ENCODE measurements around the gene TACO1.

Gene TACO1

DNA sequence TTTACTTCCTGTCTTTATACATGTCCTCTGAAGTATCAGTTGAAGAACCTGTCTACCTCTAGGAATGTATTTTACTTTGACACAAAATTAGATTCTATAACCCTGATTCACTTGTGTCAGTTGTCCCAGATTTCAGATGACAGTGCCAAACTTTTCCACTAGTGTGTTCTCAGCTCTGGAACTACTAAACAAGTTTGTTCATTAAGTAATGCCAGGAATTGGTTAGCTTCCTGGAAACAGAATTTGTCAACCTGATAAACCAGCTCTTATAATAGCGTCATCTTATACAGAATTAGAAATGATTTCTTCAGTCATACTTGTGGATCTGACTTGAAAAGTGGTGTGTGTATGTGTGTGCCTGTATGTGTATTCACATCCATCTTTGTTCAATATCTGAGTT is 28.9 kb downstream of the TACO1 start:
- H3K4me3 ChIP-seq (ENCODE audit: low read length) = no peak overlapping the region
- DNase-seq (ENCODE audit: low read depth) = no peak
- TF ChIP-seq, protein P1, sequence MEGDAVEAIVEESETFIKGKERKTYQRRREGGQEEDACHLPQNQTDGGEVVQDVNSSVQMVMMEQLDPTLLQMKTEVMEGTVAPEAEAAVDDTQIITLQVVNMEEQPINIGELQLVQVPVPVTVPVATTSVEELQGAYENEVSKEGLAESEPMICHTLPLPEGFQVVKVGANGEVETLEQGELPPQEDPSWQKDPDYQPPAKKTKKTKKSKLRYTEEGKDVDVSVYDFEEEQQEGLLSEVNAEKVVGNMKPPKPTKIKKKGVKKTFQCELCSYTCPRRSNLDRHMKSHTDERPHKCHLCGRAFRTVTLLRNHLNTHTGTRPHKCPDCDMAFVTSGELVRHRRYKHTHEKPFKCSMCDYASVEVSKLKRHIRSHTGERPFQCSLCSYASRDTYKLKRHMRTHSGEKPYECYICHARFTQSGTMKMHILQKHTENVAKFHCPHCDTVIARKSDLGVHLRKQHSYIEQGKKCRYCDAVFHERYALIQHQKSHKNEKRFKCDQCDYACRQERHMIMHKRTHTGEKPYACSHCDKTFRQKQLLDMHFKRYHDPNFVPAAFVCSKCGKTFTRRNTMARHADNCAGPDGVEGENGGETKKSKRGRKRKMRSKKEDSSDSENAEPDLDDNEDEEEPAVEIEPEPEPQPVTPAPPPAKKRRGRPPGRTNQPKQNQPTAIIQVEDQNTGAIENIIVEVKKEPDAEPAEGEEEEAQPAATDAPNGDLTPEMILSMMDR (conservative IDR thresholded peaks at IDR 0.05; ENCODE audit: low read length) = no peak

DNA sequence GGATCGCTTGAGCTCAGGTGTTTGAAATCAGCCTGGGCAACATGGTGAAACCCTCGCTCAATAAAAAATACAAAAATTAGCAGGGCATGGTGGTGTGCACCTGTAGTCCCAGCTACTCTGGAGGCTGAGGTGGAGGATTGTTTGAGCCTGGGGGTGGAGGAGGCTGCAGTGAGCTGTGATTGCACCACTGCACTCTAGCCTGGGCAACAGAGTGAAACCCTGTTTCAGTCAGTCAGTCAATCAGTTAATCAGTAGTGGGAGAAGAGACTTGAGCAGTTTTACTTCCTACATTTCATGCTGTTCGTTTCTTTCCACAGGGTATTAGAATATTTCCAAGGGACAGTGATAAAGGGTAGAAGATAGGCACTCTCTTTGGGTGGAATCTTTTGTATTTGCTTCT is 30.4 kb downstream of the TACO1 start:
- DNase-seq (ENCODE audit: low read depth) = no peak
- TF ChIP-seq, protein P1 (conservative IDR thresholded peaks at IDR 0.05; ENCODE audit: low read length) = no peak
- no peak overlapping the region for H3K4me3 ChIP-seq (ENCODE audit: low read length)

DNA sequence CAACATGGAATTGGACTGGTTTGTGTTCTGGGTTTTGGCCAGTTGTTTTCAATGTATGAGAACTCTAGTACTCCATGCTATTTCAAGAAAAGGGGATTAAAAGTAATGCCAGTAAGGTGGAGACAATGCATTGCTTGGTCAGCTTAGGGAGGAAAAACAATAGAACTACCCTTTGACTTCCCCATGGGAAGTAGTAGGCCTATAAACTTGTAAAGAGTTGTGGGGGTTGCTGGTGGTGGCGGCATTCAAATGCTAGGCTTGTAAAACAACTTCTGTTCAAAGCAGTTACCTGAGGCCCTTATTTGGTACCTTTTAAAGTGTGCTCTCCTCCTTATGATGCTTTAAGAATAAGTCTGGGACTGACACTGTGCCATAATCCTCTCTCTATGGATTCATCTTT is 30.9 kb downstream of the TACO1 start:
- DNase-seq (ENCODE audit: low read depth) = no peak
- TF ChIP-seq, protein P1 (conservative IDR thresholded peaks at IDR 0.05; ENCODE audit: low read length) = no peak
- H3K4me3 ChIP-seq (ENCODE audit: low read length) = no peak overlapping the region

DNA sequence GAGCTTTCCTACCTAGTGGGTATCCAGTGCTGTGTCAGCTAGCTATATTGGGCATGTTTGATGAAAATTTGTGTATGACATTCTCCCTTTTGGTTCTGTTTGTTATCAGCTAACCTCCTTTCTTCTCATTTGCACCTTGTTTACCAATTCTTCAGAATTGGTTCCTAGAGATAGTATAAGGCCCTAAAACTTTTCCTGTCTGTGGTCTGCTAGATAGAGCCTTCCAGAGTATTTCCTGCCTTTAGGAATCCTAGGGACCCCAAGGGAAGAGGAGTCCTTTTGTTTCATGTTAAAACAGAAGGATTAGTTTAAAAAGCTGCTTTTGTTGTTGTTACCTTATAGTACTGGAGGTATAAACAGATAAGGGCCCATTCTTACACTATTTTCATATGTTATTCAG is 33.0 kb downstream of the TACO1 start:
- H3K4me3 ChIP-seq (ENCODE audit: low read length) = no peak overlapping the region
- no peak for DNase-seq (ENCODE audit: low read depth)
- TF ChIP-seq, protein P1 (conservative IDR thresholded peaks at IDR 0.05; ENCODE audit: low read length) = no peak

DNA sequence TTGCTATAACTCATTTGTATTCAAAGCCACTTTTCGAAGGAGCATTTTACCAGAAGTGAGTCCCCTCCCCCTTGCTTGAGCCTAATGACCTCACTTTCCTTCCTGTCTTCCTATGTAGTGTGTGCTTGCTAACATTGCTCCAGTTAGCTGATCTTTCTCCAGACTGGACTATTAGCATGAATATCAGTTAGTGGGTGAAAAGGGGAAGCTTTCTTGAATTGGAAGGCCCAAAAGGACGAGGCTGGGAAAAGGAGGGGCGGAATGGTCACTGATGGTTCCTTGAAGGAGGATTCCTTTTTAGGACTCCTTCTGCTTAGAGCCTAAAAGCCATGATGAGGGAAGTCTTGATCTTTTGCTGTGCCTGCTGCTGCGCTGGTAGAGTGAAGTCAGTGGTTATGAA is 33.5 kb downstream of the TACO1 start:
- H3K4me3 ChIP-seq (ENCODE audit: low read length) = no peak overlapping the region
- TF ChIP-seq, protein P1 (conservative IDR thresholded peaks at IDR 0.05; ENCODE audit: low read length) = no peak
- DNase-seq (ENCODE audit: low read depth) = no peak

DNA sequence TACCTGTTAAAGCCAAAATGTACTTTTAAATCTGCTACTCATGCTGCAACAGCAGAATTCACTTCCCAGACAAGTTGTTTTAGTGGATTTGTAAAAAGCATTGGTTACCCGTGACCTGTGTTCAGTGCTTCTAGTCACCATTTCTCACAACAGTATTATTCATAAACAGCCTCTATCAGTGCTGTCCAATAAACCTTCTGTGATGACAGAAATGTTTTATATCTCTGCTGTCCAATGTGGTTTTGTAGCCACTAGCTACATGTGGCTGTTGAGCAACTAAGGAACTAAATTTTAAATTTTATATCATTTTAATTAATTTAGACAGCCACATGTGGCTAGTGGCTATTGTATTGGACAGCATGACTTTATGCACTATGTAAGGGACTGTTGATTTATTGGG is 34.1 kb downstream of the TACO1 start:
- TF ChIP-seq, protein P1 (conservative IDR thresholded peaks at IDR 0.05; ENCODE audit: low read length) = no peak
- peak; percentile 66 for DNase-seq (ENCODE audit: low read depth)

DNA sequence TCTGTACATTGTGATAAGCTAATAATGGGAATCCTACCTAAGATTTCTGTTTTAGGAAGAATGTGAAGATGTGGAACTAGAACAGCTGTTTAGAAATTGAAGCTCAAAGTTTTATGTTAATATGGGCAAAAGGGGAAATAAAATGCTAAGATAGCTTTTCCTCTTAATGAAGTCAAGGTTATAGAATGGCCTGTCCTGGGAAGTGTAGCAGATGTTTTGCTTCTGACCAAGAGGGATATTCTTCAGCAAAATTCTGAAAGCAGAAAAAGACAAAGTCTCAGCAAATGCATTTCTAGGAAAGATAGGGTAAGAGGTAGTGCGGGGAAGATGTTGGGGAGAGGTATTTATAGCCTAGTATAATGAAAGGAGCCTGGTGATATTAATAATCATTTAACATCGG is 34.6 kb downstream of the TACO1 start:
- H3K4me3 ChIP-seq (ENCODE audit: low read length) = no peak overlapping the region
- TF ChIP-seq, protein P1 (conservative IDR thresholded peaks at IDR 0.05; ENCODE audit: low read length) = no peak
- DNase-seq (ENCODE audit: low read depth) = no peak

More for the DNA sequence above, 34.1 kb downstream of the TACO1 start:
- H3K4me3 ChIP-seq (ENCODE audit: low read length) = no peak overlapping the region

Data from AG10803 (cell line).